CD4-positive, alpha-beta T cell treated with Interferon gamma for 1 hour (primary cell): Measurements from ENCODE around the gene RNASE13.
"Not testable (repeated sequence)": the region's sequence is repeated elsewhere in the genome, so short reads cannot be mapped to it uniquely, and the experiment has no call there.

Source experiments
- DNase-seq: peaks from one replicate; pipeline ENCODE4 v3.0.0-alpha.2; 2020

RNASE13 gene

GRCh38 chr14:21019366-21019765 is 15.2 kb downstream of the RNASE13 start:
- DNase-seq = no peak

- no peak for DNase-seq
These were observed 15.8 kb downstream of the RNASE13 start for GRCh38 chr14:21018781-21019180.

GRCh38 chr14:21018286-21018685 is 16.3 kb downstream of the RNASE13 start:
- DNase-seq = no peak

- no peak for DNase-seq
These were observed 16.9 kb downstream of the RNASE13 start for GRCh38 chr14:21017528-21018245.

GRCh38 chr14:21016413-21017190 is 18.0 kb downstream of the RNASE13 start:
- no peak for DNase-seq

GRCh38 chr14:21015312-21015711 is 19.3 kb downstream of the RNASE13 start:
- no peak for DNase-seq

- peak; percentile 70 for DNase-seq
These were observed 19.8 kb downstream of the RNASE13 start for GRCh38 chr14:21014761-21015190.

GRCh38 chr14:21011136-21011535 is 23.5 kb downstream of the RNASE13 start:
- DNase-seq = no peak

- not testable (repeated sequence) for DNase-seq
These were observed 24.9 kb downstream of the RNASE13 start for GRCh38 chr14:21009721-21010120.

- no peak for DNase-seq
These were observed 30.7 kb downstream of the RNASE13 start for GRCh38 chr14:21003788-21004346.

- no peak for DNase-seq
These were observed 33.4 kb downstream of the RNASE13 start for GRCh38 chr14:21001218-21001617.

- DNase-seq = no peak
These were observed 35.0 kb downstream of the RNASE13 start for GRCh38 chr14:20999591-20999990.

GRCh38 chr14:20998674-20999366 is 35.8 kb downstream of the RNASE13 start, which contains the start of gene SLC39A2:
SLC39A2 (plus strand) TSS chr14:20999293; CDS start chr14:20999447, 154 bp downstream.
- DNase-seq = no peak

- DNase-seq = no peak
These were observed 36.5 kb downstream of the RNASE13 start for GRCh38 chr14:20998139-20998538.

GRCh38 chr14:20997564-20997963 is 37.0 kb downstream of the RNASE13 start:
- DNase-seq = no peak

- DNase-seq = no peak
These were observed 37.5 kb downstream of the RNASE13 start for GRCh38 chr14:20997115-20997514.

- DNase-seq = no peak
These were observed 38.1 kb downstream of the RNASE13 start for GRCh38 chr14:20996521-20996920.

- DNase-seq = peak; percentile 86
These were observed 44.6 kb downstream of the RNASE13 start, which contains the start of gene METTL17 for GRCh38 chr14:20989787-20990600. METTL17 (plus strand) TSS chr14:20989980; CDS start chr14:20990003, 23 bp downstream.

- no peak for DNase-seq
These were observed 45.2 kb downstream of the RNASE13 start for GRCh38 chr14:20989471-20989786.

GRCh38 chr14:20988717-20989470 is 45.7 kb downstream of the RNASE13 start:
- no peak for DNase-seq

GRCh38 chr14:20986811-20987210 is 47.8 kb downstream of the RNASE13 start:
- DNase-seq = no peak

GRCh38 chr14:20985650-20986049 is 49.0 kb downstream of the RNASE13 start:
- DNase-seq = not testable (repeated sequence)
